Skin of body (tissue), 2 donors: ENCODE data around the gene AUTS2. TPM values are rescaled to one million over a fixed set of nuclear protein-coding genes. Genes with fewer than 3 reads are reported as not detected.
A peak's percentile ranks its signal among the peaks of the same experiment; 100 is the strongest.

ENCODE experiments used
- DNase-seq: peaks from one replicate; lab custom pipeline; 2025; lab: John Stamatoyannopoulos, UW
- total RNA-seq: library from RNA; depleted of rRNA; stranded (reverse); fragments of >200 nt; gene quantifications from one replicate; pipeline ENCODE4 v1.2.3, GENCODE V29; 2014

Gene AUTS2
- total RNA-seq, 1 donor from 2014 or later: 61.0 TPM

GRCh38 chr7:70098905-70099672 lies 500.8 kb downstream of the AUTS2 start:
- DNase-seq: no peak

GRCh38 chr7:70104243-70104642 lies 506.0 kb downstream of the AUTS2 start:
- peak; percentile 79 for DNase-seq

- no peak for DNase-seq
These were observed 514.8 kb downstream of the AUTS2 start for GRCh38 chr7:70113078-70113477.

GRCh38 chr7:70113536-70113935 lies 515.3 kb downstream of the AUTS2 start:
- DNase-seq: no peak

- DNase-seq: no peak
These were observed 516.5 kb downstream of the AUTS2 start for GRCh38 chr7:70114806-70115205.

GRCh38 chr7:70116244-70116643 lies 518.0 kb downstream of the AUTS2 start:
- no peak for DNase-seq

GRCh38 chr7:70116867-70117266 lies 518.6 kb downstream of the AUTS2 start:
- DNase-seq: no peak

GRCh38 chr7:70120851-70121250 lies 522.6 kb downstream of the AUTS2 start:
- no peak for DNase-seq

- peak; percentile 11 for DNase-seq
These were observed 533.5 kb downstream of the AUTS2 start for GRCh38 chr7:70131817-70132216.

- no peak for DNase-seq
These were observed 534.1 kb downstream of the AUTS2 start for GRCh38 chr7:70132226-70132851.

- no peak for DNase-seq
These were observed 534.8 kb downstream of the AUTS2 start for GRCh38 chr7:70132852-70133690.

GRCh38 chr7:70134029-70134770 lies 535.9 kb downstream of the AUTS2 start:
- DNase-seq: peak; percentile 15

- DNase-seq: no peak
These were observed 537.4 kb downstream of the AUTS2 start for GRCh38 chr7:70135656-70136055.

GRCh38 chr7:70137126-70137525 lies 538.9 kb downstream of the AUTS2 start:
- DNase-seq: no peak

- no peak for DNase-seq
These were observed 544.1 kb downstream of the AUTS2 start for GRCh38 chr7:70142247-70142932.

GRCh38 chr7:70143075-70144044 lies 545.1 kb downstream of the AUTS2 start:
- DNase-seq: peak; percentile 67

- no peak for DNase-seq
These were observed 550.7 kb downstream of the AUTS2 start for GRCh38 chr7:70148997-70149396.

- DNase-seq: no peak
These were observed 554.0 kb downstream of the AUTS2 start for GRCh38 chr7:70152313-70152712.

- DNase-seq: no peak
These were observed 555.7 kb downstream of the AUTS2 start for GRCh38 chr7:70153933-70154332.
